Neural progenitor cell (in vitro differentiated cells): ENCODE measurements around the gene MYO10.

Experiments used
- CTCF ChIP-seq: fragments of 200-600 bp; sonication (generic); IDR thresholded peaks from 2 replicates; pipeline ENCODE4 v1.5.1; 2017; ENCODE audit warnings: antibody characterized with exemption, mild to moderate bottlenecking
- EZH2 ChIP-seq: fragments of 200-600 bp; sonication (generic); IDR thresholded peaks from 2 replicates; pipeline ENCODE4 v1.6.1; 2017; ENCODE audit warnings: antibody characterized with exemption, mild to moderate bottlenecking, moderate library complexity

- TF ChIP-seq EZH2 (no peak), CTCF (no peak)
Observed at GRCh38 chr5:16944816-16945562, 8.9 kb upstream of the MYO10 start.
